ENCODE results near the gene PPM1A. TPM values are rescaled to one million over a fixed set of nuclear protein-coding genes. Genes with fewer than 3 reads are reported as not detected.

Gene PPM1A
- total and polyA plus RNA-seq, 2 of the 8 experiments (the other 6 are each of a cell fraction or from before 2014, with no cell fraction given) = 14.0 to 51.2 TPM

DNA sequence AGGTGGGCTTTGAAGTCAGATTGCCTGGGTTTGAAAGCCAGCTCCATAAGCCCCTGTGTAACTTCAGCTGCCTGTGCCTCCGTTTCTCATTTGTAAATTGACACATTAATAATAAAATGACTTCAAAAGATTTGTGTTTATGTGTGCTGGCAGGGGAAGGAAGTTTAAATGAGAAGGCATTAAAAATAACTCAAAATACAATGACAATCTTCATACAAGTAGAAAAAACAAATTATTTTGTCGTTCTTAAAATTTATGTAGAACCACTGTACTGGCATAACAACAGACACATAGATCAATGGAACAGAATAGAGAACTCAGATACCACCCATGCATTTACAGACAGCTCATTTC, 83.0 kb downstream of the PPM1A start (continued):
- no peak for TF ChIP-seq NRF1 (IDR thresholded peaks at IDR 0.05; ENCODE audit: low read depth, low read length)
- no peak for TF ChIP-seq SIX5 (IDR thresholded peaks at IDR 0.05; ENCODE audit: low read depth, low read length)
- TF ChIP-seq ZNF274 (IDR thresholded peaks at IDR 0.05; ENCODE audit: borderline replicate concordance, extremely low read depth, low read length) = no peak

All from H1 (cell line).